RWPE1 (cell line): Measurements from ENCODE around the gene IFNL2.

Experiments
- CTCF ChIA-PET: fragments of 350-600 bp; sonication (Branson Sonifier 250); formaldehyde crosslinking; extraction: SDS; loops from one replicate; lab custom pipeline; 2021; lab: Yijun Ruan, JAX
- POLR2A ChIA-PET: fragments of 400-600 bp; formaldehyde crosslinking; extraction: SDS; loops from one replicate; lab custom pipeline; 2020; ENCODE audit warnings: antibody characterized with exemption; ENCODE audit not compliant: low non-redundant PET; lab: Yijun Ruan, JAX
- DNase-seq: peaks from one replicate; pipeline ENCODE4 v3.0.0; 2012; ENCODE audit warnings: low spot score
- H3K27ac ChIP-seq: fragments of 450-650 bp; 2 replicates; pipeline ENCODE4 v1.5.1; 2017
- CTCF ChIP-seq: fragments of 450-650 bp; conservative IDR thresholded peaks from 2 replicates; pipeline ENCODE4 v1.5.1; 2017; ENCODE audit warnings: low read depth, mild to moderate bottlenecking

IFNL2 gene

GRCh38 chr19:39276740-39277139, 8.5 kb downstream of the IFNL2 start:
- DNase-seq = no peak
- H3K27ac ChIP-seq = no peak overlapping the region
- ChIA-PET CTCF (no interaction called here), POLR2A (no interaction called here)
- no peak for TF ChIP-seq CTCF

- H3K27ac ChIP-seq = no peak overlapping the region
- CTCF ChIA-PET = no interaction called here
- POLR2A ChIA-PET = no interaction called here
- DNase-seq = no peak
- TF ChIP-seq CTCF = no peak
Measured at GRCh38 chr19:39277598-39277997, 9.4 kb downstream of the IFNL2 start.

- no peak overlapping the region for H3K27ac ChIP-seq
- ChIA-PET CTCF (interaction anchor here (0.6 kb wide), 1 partner anchor 64 kb away, joined by 3 read pairs; no protein-coding TSS in a partner anchor), POLR2A (no interaction called here)
- TF ChIP-seq CTCF = no peak
- DNase-seq = no peak
Measured at GRCh38 chr19:39282021-39282420, 13.8 kb downstream of the IFNL2 start.

- no peak for TF ChIP-seq CTCF
- no peak overlapping the region for H3K27ac ChIP-seq
- ChIA-PET CTCF (no interaction called here), POLR2A (no interaction called here)
- no peak for DNase-seq
Measured at GRCh38 chr19:39284032-39284431, 15.8 kb downstream of the IFNL2 start.

- CTCF ChIA-PET = interaction anchor here (0.6 kb wide), 2 partner anchors 48 to 233 kb away, joined by 3 to 4 read pairs; no protein-coding TSS in a partner anchor
- TF ChIP-seq CTCF = no peak
- POLR2A ChIA-PET = no interaction called here
- no peak overlapping the region for H3K27ac ChIP-seq
- DNase-seq = no peak
Measured at GRCh38 chr19:39293394-39293793, 25.2 kb downstream of the IFNL2 start.

GRCh38 chr19:39296055-39296645, 28.0 kb downstream of the IFNL2 start, which contains the start of gene IFNL1:
TSS of gene IFNL1 (plus strand) at chr19:39296407. CDS start at chr19:39296422, 15 bp downstream.
- H3K27ac ChIP-seq = no peak within 1 kb of the TSS
- POLR2A ChIA-PET = no interaction called here
- no peak for TF ChIP-seq CTCF
- DNase-seq = peak; percentile 37
- CTCF ChIA-PET = interaction anchor here (1.1 kb wide), 1 partner anchor 26 kb away, joined by 3 read pairs; no protein-coding TSS in a partner anchor
